Choroid plexus epithelial cell (primary cell): ENCODE measurements around the gene ANKMY1.

Experiments
- DNase-seq: peaks from one replicate; pipeline ENCODE4 v3.0.0-alpha.2; 2010; ENCODE audit warnings: low read depth
- H3K4me3 ChIP-seq: 2 replicates; pipeline ENCODE4 v1.5.1; 2011; ENCODE audit warnings: low read depth, mild to moderate bottlenecking, control low read depth, low read length, moderate library complexity
- CTCF ChIP-seq: conservative IDR thresholded peaks from 2 replicates; pipeline ENCODE4 v1.5.1; 2011; ENCODE audit warnings: low read depth, mild to moderate bottlenecking, control low read depth, inconsistent platforms, low read length, moderate library complexity

The ANKMY1 gene

DNA sequence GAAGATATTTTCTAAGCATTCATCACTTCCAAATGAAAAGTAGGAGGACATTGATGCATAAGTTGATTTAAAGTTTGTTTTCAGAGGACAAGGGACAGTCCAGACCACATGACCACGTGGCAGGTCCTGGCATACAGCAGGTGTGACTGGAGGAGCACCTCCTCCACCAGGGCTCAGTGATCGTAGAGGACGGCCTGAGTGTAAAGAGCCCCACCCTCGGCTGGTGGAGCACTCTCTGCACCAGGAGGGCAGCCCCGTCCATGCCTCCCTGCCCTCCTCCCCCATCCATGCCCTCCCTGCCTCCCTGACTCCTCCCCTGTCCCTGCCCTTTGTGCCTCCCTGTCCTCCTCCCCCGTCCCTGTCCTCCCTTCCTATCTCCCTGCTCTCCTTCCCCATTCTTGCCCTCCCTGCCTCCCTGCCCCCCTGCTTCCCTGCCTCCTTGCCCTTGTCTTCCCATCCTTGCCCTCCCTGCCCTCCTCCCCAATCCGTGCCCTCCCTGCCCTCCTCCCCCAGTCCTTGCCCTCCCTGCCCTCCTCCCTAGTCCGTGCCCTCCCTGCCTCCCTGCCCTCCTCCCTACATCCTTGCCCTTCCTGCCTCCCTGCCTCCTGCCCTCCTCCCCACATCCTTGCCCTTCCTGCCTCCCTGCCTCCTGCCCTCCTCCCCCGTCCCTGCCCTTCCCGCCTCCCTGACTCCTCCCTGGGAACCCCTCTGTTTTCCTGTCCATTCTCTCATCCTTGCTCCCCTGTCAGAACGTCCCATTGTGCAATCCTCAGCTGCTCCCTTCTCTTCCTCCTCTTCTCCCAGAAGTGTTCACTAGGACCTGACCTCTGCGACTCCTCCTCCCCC, 47.9 kb downstream of the ANKMY1 start:
- no peak overlapping the region for H3K4me3 ChIP-seq
- no peak for TF ChIP-seq CTCF
- no peak for DNase-seq

- H3K4me3 ChIP-seq, result no peak overlapping the region
- no peak for TF ChIP-seq CTCF
- no peak for DNase-seq
Measured at GRCh38 chr2:240508832-240509545, 48.8 kb downstream of the ANKMY1 start.

DNA sequence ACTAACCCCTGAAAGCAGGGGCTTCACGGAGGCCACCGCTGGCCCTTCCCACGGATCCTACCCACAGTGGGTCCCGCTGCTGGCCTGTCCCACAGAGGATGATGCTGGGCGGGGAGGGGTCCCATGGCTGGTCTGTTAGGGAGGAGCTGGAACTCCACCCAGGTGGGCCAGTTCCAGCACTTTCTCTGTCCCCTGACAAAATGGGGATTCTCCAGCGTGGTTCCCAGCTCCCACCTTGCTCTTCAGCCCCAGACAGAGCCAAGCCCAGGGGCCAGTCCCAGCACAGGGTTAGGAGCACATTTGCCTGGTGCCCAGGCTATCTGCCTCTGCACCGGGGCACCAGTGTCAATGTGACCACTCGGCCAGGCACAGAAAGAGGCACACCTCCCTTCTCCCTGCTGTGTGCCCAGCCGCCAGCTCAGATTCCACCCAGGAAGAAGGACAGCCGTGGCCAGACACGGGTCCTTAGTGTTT, 50.0 kb downstream of the ANKMY1 start:
- no peak for TF ChIP-seq CTCF
- H3K4me3 ChIP-seq, result no peak overlapping the region
- DNase-seq, result no peak

DNA sequence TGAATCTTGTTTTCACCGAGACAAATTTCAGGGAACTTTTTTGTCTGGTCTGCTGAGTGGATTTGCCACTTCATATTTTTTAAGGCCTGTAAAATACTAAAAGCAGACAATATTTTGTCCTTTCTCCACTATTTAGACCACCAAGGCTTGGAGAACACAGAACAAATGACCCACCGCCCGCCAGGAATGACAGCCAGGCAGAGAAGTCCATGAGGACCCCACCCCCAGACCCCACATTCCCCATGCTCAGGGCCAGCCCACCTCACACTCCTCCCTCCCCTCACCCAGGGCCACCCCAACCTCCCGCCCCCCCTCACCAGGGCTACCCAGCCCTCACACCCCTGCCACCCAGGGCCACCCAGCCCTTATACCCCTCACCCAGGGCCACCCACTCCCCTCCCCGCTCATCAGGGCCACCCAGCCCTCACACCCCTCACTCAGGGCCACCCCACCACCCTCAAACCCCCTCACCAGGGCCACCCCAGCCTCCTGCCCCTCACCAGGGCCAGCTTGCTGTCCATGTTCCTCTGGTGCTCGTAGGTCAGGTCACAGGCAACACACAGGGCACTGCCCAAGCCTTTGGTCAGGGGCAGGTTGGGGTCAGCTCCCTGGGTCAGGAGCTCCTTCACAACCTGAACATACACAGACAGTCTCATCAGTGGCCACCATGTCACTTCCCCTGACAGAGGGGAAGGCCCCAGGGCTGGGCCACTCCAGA, 50.6 kb downstream of the ANKMY1 start:
- no peak overlapping the region for H3K4me3 ChIP-seq
- DNase-seq, result no peak
- TF ChIP-seq CTCF, result no peak

DNA sequence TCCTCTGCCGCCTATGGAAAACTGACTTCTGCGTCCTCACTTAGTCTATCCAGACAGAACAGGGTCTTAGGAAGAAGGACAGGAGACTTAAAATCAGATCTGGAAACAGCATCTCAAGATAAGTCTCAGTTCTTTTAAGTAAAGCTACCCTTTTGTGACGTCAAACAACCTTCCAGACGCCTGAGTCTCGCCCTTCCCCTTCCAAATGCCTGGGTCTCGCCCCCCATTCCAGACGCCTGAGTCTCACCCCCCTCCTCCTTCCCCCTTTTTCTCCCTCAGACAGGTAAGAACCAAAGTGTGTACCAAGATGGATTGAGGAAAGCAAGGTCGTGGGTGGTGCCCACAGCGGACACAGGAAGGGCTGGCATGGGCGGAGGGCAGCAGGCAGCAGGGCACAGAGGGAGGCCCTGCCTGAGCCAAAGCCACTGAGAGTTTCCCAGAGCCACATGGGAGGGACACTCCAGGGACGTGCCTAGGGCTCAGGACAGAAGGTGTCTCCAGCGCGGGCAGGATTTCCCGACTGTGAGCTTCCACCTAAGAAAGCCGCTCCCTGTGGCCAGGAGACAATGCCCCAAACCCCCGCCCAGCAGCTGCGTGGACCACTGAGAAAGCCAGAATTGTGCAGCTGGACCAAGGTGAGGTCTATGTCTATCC, 51.3 kb downstream of the ANKMY1 start:
- H3K4me3 ChIP-seq, result no peak overlapping the region
- no peak for TF ChIP-seq CTCF
- no peak for DNase-seq

- no peak overlapping the region for H3K4me3 ChIP-seq
- no peak for TF ChIP-seq CTCF
- DNase-seq, result no peak
Measured at GRCh38 chr2:240505910-240506309, 51.9 kb downstream of the ANKMY1 start.
